ENCODE results near the gene ACER3. TPM values are rescaled to one million over a fixed set of nuclear protein-coding genes. Genes with fewer than 3 reads are reported as not detected.

ACER3 gene
- total RNA-seq, 1 experiment from 2014 or later: 13.7 TPM

- ATAC-seq (no peak), DNase-seq (ENCODE audit: low spot score) (no peak)
- ChIA-PET POLR2A (no interaction called here), CTCF (no interaction called here)
- Mint-ChIP-seq H3K36me3 (no peaks in the 10 kb centered on the region), H3K4me3 (no peak overlapping the region), H3K4me1 (peaks cover 5% of the 10 kb centered on the region), H3K27ac (no peak overlapping the region), H3K27me3 (ENCODE audit: low read depth) (no peaks in the 10 kb centered on the region), H3K9me3 (no peaks in the 10 kb centered on the region)
- TF ChIP-seq E2F1 (CRISPR knock-in tag; IDR thresholded peaks at IDR 0.05) (no peak), ZNF396 (CRISPR knock-in tag; IDR thresholded peaks at IDR 0.05; ENCODE audit: borderline replicate concordance) (no peak)
- TF ChIP-seq, protein P1, sequence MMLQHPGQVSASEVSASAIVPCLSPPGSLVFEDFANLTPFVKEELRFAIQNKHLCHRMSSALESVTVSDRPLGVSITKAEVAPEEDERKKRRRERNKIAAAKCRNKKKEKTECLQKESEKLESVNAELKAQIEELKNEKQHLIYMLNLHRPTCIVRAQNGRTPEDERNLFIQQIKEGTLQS (CRISPR knock-in tag; conservative IDR thresholded peaks at IDR 0.05): no peak
Observed at GRCh38 chr11:76984743-76985142, 124.0 kb downstream of the ACER3 start.

DNA sequence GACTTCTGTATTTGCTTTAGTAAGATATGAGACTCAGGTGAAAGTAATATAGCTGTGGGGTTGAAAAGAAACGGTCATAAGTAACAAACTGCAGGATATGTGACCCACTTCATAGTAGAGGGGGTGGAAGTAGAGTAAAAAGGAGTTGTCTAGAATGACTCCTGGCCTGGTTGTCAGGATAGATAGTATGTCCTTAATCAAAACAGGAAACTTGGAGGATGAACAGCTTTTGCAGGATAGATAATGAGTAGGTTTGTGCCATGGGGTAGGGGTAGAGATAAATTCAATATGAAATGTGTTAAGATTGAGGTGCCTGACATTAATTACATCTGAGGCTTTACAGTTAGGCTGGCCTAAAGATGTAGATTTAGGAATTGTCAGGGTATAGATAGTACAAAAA, 126.5 kb downstream of the ACER3 start:
- Mint-ChIP-seq H3K27ac (no peak overlapping the region), H3K36me3 (no peaks in the 10 kb centered on the region), H3K27me3 (ENCODE audit: low read depth) (no peaks in the 10 kb centered on the region), H3K4me3 (no peak overlapping the region), H3K9me3 (no peaks in the 10 kb centered on the region), H3K4me1 (peaks cover 5% of the 10 kb centered on the region)
- POLR2A ChIA-PET: no interaction called here
- DNase-seq (ENCODE audit: low spot score) (no peak), ATAC-seq (no peak)
- CTCF ChIA-PET: no interaction called here
- TF ChIP-seq TEAD4 (CRISPR knock-in tag; IDR thresholded peaks at IDR 0.05): no peak
- TF ChIP-seq, protein P2, sequence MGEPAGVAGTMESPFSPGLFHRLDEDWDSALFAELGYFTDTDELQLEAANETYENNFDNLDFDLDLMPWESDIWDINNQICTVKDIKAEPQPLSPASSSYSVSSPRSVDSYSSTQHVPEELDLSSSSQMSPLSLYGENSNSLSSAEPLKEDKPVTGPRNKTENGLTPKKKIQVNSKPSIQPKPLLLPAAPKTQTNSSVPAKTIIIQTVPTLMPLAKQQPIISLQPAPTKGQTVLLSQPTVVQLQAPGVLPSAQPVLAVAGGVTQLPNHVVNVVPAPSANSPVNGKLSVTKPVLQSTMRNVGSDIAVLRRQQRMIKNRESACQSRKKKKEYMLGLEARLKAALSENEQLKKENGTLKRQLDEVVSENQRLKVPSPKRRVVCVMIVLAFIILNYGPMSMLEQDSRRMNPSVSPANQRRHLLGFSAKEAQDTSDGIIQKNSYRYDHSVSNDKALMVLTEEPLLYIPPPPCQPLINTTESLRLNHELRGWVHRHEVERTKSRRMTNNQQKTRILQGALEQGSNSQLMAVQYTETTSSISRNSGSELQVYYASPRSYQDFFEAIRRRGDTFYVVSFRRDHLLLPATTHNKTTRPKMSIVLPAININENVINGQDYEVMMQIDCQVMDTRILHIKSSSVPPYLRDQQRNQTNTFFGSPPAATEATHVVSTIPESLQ (CRISPR knock-in tag; IDR thresholded peaks at IDR 0.05): no peak
- no peak for TF ChIP-seq GABPB1 (CRISPR knock-in tag; IDR thresholded peaks at IDR 0.05)

DNA sequence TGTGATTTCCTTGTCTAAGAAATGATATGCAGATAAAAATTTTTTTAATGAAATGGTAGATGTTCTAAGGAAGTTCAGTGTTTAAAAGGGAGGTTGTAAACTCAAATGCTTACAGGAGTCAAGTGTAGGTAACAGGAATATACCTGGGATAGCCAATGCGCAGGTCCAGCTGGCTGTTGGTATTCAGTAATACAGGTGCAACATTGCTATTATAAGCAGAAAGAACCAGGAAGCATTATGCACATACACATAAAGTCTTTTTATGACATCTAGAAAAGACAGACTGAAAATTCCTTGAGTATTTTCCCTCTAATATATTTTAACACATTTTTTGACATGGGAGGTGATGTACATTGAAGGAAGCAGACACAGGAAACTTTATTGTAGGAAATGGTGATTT, 129.9 kb downstream of the ACER3 start:
- H3K36me3 Mint-ChIP-seq: no peaks in the 10 kb centered on the region
- H3K9me3 Mint-ChIP-seq: no peaks in the 10 kb centered on the region
- no peak overlapping the region for H3K4me3 Mint-ChIP-seq
- ChIA-PET CTCF (no interaction called here), POLR2A (no interaction called here)
- DNase-seq (ENCODE audit: low spot score) (no peak), ATAC-seq (no peak)
- H3K4me1 Mint-ChIP-seq: no peaks in the 10 kb centered on the region
- no peak overlapping the region for H3K27ac Mint-ChIP-seq
- no peaks in the 10 kb centered on the region for H3K27me3 Mint-ChIP-seq (ENCODE audit: low read depth)
- TF ChIP-seq E2F5 (CRISPR knock-in tag; IDR thresholded peaks at IDR 0.05) (no peak), CREB1 (CRISPR knock-in tag; IDR thresholded peaks at IDR 0.05) (no peak), SP1 (CRISPR knock-in tag; conservative IDR thresholded peaks at IDR 0.05) (no peak), MLX (CRISPR knock-in tag; IDR thresholded peaks at IDR 0.05) (no peak), TEAD1 (CRISPR knock-in tag; IDR thresholded peaks at IDR 0.05) (no peak)
- TF ChIP-seq, protein P3, sequence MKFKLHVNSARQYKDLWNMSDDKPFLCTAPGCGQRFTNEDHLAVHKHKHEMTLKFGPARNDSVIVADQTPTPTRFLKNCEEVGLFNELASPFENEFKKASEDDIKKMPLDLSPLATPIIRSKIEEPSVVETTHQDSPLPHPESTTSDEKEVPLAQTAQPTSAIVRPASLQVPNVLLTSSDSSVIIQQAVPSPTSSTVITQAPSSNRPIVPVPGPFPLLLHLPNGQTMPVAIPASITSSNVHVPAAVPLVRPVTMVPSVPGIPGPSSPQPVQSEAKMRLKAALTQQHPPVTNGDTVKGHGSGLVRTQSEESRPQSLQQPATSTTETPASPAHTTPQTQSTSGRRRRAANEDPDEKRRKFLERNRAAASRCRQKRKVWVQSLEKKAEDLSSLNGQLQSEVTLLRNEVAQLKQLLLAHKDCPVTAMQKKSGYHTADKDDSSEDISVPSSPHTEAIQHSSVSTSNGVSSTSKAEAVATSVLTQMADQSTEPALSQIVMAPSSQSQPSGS (CRISPR knock-in tag; IDR thresholded peaks at IDR 0.05; ENCODE audit: borderline replicate concordance, low read depth): no peak
- TF ChIP-seq, protein P2 (CRISPR knock-in tag; IDR thresholded peaks at IDR 0.05): no peak

All from WTC11 (cell line).